Naive thymus-derived CD4-positive, alpha-beta T cell (primary cell): Measurements from ENCODE around the gene PRM3. TPM values are rescaled to one million over a fixed set of nuclear protein-coding genes. Genes with fewer than 3 reads are reported as not detected.

Source experiments
- ATAC-seq: fragments of 150-1000 bp; cut with Tn5 transposase; 2 replicates; pipeline ENCODE4 v1.10.0; 2021; ENCODE audit warnings: mild to moderate bottlenecking, moderate library complexity
- CTCF ChIA-PET: fragments of 350-600 bp; sonication (Branson Sonifier 250); formaldehyde crosslinking; loops from one replicate; lab custom pipeline; 2021; ENCODE audit warnings: antibody characterized with exemption; lab: Charles Lee
- POLR2A ChIA-PET: fragments of 350-600 bp; sonication (Branson Sonifier 250); formaldehyde crosslinking; loops from one replicate; lab custom pipeline; 2021; ENCODE audit warnings: antibody characterized with exemption, inconsistent platforms; lab: Charles Lee
- DNase-seq, 9 donors: peaks; one replicate each; pipeline versions ENCODE4 v3.0.0 to v3.0.0-alpha.2; 2020 to 2022; ENCODE audit warnings: mixed read lengths in 1 of 9
- H3K27ac ChIP-seq: one replicate; pipeline ENCODE4 v1.7.0; 2013; ENCODE audit warnings: mild to moderate bottlenecking, low read depth, low read length, moderate library complexity
- H3K27me3 ChIP-seq, 2 donors: one replicate each; pipeline ENCODE4 v1.7.0; 2013; ENCODE audit warnings: low read length in 2 of 2, mild to moderate bottlenecking in 2 of 2, moderate library complexity in 2 of 2; ENCODE audit not compliant: control insufficient read depth in 2 of 2, insufficient read depth in 2 of 2
- H3K36me3 ChIP-seq, 3 experiments: 1 replicate in 2 of 3; 2 replicates in 1 of 3; pipeline ENCODE4 v1.7.0; 2013; ENCODE audit warnings: low read length in 3 of 3, mild to moderate bottlenecking in 3 of 3, moderate library complexity in 1 of 3; ENCODE audit not compliant: insufficient read depth in 3 of 3, control insufficient read depth in 2 of 3
- H3K4me1 ChIP-seq, 2 donors: one replicate each; pipeline ENCODE4 v1.7.0; 2013; ENCODE audit warnings: low read length in 2 of 2, mild to moderate bottlenecking in 2 of 2, moderate library complexity in 1 of 2; ENCODE audit not compliant: control insufficient read depth in 2 of 2, insufficient read depth in 2 of 2
- H3K4me3 ChIP-seq: 2 replicates; pipeline ENCODE4 v1.7.0; 2013; ENCODE audit warnings: mild to moderate bottlenecking, low read length
- H3K9me3 ChIP-seq, 3 experiments: 1 replicate in 2 of 3; 2 replicates in 1 of 3; pipeline ENCODE4 v1.7.0; 2013; ENCODE audit warnings: low read length in 3 of 3; ENCODE audit not compliant: control insufficient read depth in 2 of 3
- H3K27ac Mint-ChIP-seq, 9 donors: one replicate each; pipeline ENCODE4 v1.8.0; 2020 to 2022; ENCODE audit warnings: mixed read lengths in 9 of 9, mild to moderate bottlenecking in 8 of 9, moderate library complexity in 5 of 9, inconsistent platforms in 2 of 9
- H3K27me3 Mint-ChIP-seq, 5 donors: one replicate each; pipeline ENCODE4 v1.8.0; 2021 to 2022; ENCODE audit warnings: mixed read lengths in 5 of 5, mild to moderate bottlenecking in 1 of 5
- H3K36me3 Mint-ChIP-seq, 5 donors: one replicate each; pipeline ENCODE4 v1.8.0; 2020 to 2022; ENCODE audit warnings: mixed read lengths in 5 of 5, mild to moderate bottlenecking in 3 of 5, inconsistent platforms in 1 of 5
- H3K4me1 Mint-ChIP-seq, 7 donors: one replicate each; pipeline ENCODE4 v1.8.0; 2020 to 2022; ENCODE audit warnings: mixed read lengths in 7 of 7, mild to moderate bottlenecking in 3 of 7, inconsistent platforms in 1 of 7
- H3K4me3 Mint-ChIP-seq, 10 donors: one replicate each; pipeline ENCODE4 v1.8.0; 2020 to 2022; ENCODE audit warnings: mild to moderate bottlenecking in 10 of 10, mixed read lengths in 10 of 10, moderate library complexity in 6 of 10, inconsistent platforms in 2 of 10
- H3K9me3 Mint-ChIP-seq, 11 donors: one replicate each; pipeline ENCODE4 v1.8.0; 2020 to 2022; ENCODE audit warnings: mixed read lengths in 11 of 11, mild to moderate bottlenecking in 4 of 11, inconsistent platforms in 1 of 11, moderate library complexity in 1 of 11
- intact Hi-C, 2 donors: fragments of 100-400 bp; cut with micrococcal nuclease; formaldehyde crosslinking; loops; one replicate each; pipeline ENCODE4 v1.15.1; 2023
- polyA plus RNA-seq, 2 donors: library from polyadenylated mRNA; unstranded; fragments of 300-500 nt; fragmentation: Illumina TruSeq; gene quantifications; one replicate each; pipeline ENCODE4 v1.2.3, GENCODE V29; 2021
- total RNA-seq, 6 experiments: library from RNA in 5 of 6; stranded (reverse) in 5 of 6; gene quantifications; 1 replicate in 5 of 6; 2 replicates in 1 of 6; pipeline ENCODE4 v1.2.3 and lab custom pipeline; 2021 to 2026

PRM3 gene
- total and polyA plus RNA-seq, 7 experiments from 2014 or later = not detected

DNA sequence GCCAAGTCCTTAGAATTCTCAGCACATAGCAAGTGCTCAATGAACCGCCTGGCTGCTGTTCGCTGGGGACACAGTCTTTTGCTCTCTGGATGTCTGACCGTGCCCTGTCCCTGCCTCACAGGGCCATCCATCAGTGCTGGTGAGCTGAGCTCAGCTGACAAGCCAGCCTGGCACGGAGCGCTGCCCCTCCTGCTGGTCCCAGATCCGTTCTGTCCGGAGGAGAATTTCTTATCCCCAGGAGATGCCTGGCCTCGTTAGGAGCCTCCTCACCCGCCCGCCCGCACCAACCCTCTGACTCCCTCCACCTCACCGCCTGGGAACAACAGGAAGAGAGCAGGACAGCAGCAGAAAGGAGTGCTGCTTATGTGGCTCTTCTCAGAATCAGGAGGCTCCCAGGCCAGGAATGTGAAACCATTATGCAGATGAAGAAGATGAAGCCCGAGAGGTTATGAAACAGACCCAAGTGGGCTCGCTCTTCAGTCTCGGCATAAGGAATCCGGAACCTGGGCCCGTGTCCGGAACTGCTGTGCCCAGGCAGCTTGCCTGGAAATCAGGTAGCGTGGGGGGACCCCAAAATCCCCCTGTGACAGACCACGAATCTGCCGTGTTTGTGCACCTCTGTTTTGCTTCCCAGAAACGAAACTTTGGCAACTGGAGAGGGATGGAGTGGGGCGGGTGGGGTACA is 43.0 kb upstream of the PRM3 start:
- intact Hi-C loops = no loop called here
- Mint-ChIP-seq H3K4me3 (peak overlapping the region in 1 of 10 donors; percentile 14), H3K9me3 (no peaks in the 10 kb centered on the region), H3K36me3 (peaks cover 0 to 14% (median 0%) of the 10 kb centered on the region in 5 donors), H3K4me1 (peaks cover 5 to 55% (median 19%) of the 10 kb centered on the region in 7 donors), H3K27me3 (peaks cover 0 to 2% (median 0%) of the 10 kb centered on the region in 5 donors), H3K27ac (peak overlapping the region in 2 of 9 donors; percentile 21 to 36)
- no peaks in the 10 kb centered on the region for H3K9me3 ChIP-seq
- CTCF ChIA-PET = no interaction called here
- H3K4me3 ChIP-seq = no peak overlapping the region
- H3K27ac ChIP-seq = no peak overlapping the region
- DNase-seq = no peak
- POLR2A ChIA-PET = interaction anchor here (0.6 kb wide), 1 partner anchor 38 kb away, joined by 3 read pairs; no protein-coding TSS in a partner anchor
- no peak for ATAC-seq
- peaks cover 16 to 18% of the 10 kb centered on the region in 2 donors for H3K4me1 ChIP-seq
- H3K27me3 ChIP-seq = no peaks in the 10 kb centered on the region
- H3K36me3 ChIP-seq = no peaks in the 10 kb centered on the region

DNA sequence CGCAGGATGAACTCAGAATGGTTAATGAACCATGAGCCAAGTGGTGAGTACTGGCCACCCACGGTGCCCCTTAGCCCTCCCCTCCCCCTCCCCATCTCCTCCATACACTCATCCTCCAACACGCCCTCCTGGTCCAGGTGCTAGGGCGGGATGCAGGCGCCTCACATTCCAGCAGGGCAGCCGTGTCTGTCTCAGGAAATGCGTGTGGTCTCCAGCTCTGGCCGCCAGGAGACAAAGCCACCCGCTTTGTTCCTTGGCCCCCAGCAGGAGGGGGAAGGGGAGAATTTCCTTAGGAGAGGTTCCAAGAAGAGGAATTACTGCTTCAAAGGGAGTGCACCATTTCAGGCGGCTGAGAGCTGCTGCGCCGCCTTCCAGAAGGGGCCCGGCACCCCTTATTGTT is 42.1 kb upstream of the PRM3 start:
- no peak overlapping the region for H3K4me3 Mint-ChIP-seq
- ChIA-PET POLR2A (interaction anchor here (0.5 kb wide), 1 partner anchor 55 kb away, joined by 4 read pairs; no protein-coding TSS in a partner anchor), CTCF (no interaction called here)

DNA sequence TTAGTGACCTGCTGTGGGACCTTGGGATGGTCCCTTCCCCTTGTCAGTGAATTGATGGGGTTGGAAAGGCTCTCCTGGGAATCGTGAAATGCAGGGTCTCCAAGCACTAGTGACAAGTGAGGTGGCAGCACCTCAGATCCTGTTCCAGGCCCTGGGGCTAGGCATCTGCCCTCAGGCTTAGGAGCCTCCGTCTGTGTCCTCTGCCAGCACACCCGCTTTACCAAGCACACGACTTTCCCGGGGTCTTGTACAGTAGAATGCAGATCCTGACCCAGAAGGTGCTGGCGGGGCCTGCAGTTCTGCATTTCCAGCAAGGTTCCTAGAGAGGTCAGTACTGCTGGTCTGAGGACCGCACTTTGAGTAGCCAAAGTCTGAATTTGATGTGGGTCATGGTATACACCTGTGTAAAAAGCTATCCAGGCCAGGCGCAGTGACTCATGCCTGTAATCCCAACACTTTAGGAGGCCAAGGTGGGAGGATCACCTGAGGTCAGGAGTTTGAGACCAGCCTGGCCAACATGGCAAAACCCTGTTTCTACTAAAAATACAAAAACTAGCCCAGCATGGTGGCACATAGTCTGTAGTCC is 41.0 kb upstream of the PRM3 start:
- ChIA-PET POLR2A (interaction anchor here (0.5 kb wide), 1 partner anchor 124 kb away, joined by 3 read pairs; no protein-coding TSS in a partner anchor), CTCF (no interaction called here)
- no peaks in the 10 kb centered on the region for H3K36me3 ChIP-seq
- Mint-ChIP-seq H3K4me1 (peaks cover 5 to 69% (median 31%) of the 10 kb centered on the region in 7 donors), H3K36me3 (peaks cover 0 to 14% (median 0%) of the 10 kb centered on the region in 5 donors), H3K9me3 (no peaks in the 10 kb centered on the region), H3K27ac (peak overlapping the region in 4 of 9 donors; percentile 29 to 75 (median 64)), H3K27me3 (peaks cover 0 to 2% (median 0%) of the 10 kb centered on the region in 5 donors), H3K4me3 (no peak overlapping the region)
- H3K9me3 ChIP-seq = no peaks in the 10 kb centered on the region
- H3K4me1 ChIP-seq = peaks cover 23 to 34% of the 10 kb centered on the region in 2 donors
- H3K27ac ChIP-seq = no peak overlapping the region
- DNase-seq (no peak), ATAC-seq (no peak)
- H3K4me3 ChIP-seq = no peak overlapping the region
- intact Hi-C loops = no loop called here
- no peaks in the 10 kb centered on the region for H3K27me3 ChIP-seq

More for the DNA sequence above, 42.1 kb upstream of the PRM3 start:
- H3K27me3 ChIP-seq = no peaks in the 10 kb centered on the region
- Mint-ChIP-seq H3K36me3 (peaks cover 0 to 14% (median 0%) of the 10 kb centered on the region in 5 donors), H3K4me1 (peaks cover 5 to 64% (median 27%) of the 10 kb centered on the region in 7 donors), H3K9me3 (no peaks in the 10 kb centered on the region), H3K27me3 (peaks cover 0 to 2% (median 0%) of the 10 kb centered on the region in 5 donors), H3K27ac (no peak overlapping the region)
- no peak for ATAC-seq
- peaks cover 20 to 26% of the 10 kb centered on the region in 2 donors for H3K4me1 ChIP-seq
- no peaks in the 10 kb centered on the region for H3K36me3 ChIP-seq
- DNase-seq = no peak
- no peak overlapping the region for H3K27ac ChIP-seq
- no peaks in the 10 kb centered on the region for H3K9me3 ChIP-seq
- intact Hi-C loops = no loop called here
- no peak overlapping the region for H3K4me3 ChIP-seq

DNA sequence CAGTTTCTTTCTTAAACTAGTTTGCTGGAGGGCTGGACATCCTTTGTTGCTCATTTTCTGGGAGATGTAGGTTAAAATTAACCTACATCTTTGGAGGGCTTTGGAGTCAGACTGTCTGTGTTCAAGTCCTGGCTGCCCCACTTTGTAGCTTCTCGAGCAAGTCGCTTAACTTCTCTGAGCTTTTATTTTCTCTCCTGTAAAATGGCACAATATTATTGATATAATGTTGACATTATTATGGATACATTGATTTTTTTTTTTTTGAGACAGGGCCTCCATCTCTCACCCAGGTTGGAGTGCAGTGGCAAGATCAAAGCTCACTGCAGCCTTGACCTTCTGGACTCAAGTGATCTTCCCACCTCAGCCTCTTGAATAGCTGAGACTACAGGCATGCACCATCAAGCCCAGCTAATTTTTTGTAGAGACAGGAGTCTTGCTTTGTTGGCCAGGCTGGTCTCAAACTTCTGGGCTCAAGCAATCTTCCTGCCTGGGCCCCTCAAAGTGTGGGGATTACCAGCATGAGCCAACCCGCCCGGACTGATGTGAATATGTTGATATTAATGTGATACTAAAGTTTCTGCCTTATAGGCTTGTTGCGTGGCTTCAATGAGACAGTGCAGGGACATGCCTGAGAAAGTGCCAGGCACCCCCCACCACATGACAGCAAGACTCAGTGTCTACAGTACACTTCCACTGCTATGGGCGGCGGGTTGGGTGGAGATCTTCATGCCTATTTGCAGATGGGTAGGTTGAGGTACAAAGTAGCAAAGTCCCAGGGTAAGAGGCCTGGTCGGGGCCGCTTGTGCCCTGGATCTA is 40.3 kb upstream of the PRM3 start:
- Histone ChIP-seq H3K27me3 (no peaks in the 10 kb centered on the region), H3K4me1 (peaks cover 23 to 34% of the 10 kb centered on the region in 2 donors), H3K27ac (no peak overlapping the region), H3K36me3 (no peaks in the 10 kb centered on the region), H3K4me3 (no peak overlapping the region), H3K9me3 (no peaks in the 10 kb centered on the region)
- peak overlapping the region in 3 of 10 donors; percentile 13 to 71 (median 20) for H3K4me3 Mint-ChIP-seq
- no peaks in the 10 kb centered on the region for H3K9me3 Mint-ChIP-seq
- peak overlapping the region in 7 of 9 donors; percentile 28 to 91 (median 71) for H3K27ac Mint-ChIP-seq
- intact Hi-C loops = no loop called here
- peaks cover 0 to 10% (median 0%) of the 10 kb centered on the region in 5 donors for H3K36me3 Mint-ChIP-seq
- H3K4me1 Mint-ChIP-seq = peaks cover 5 to 66% (median 31%) of the 10 kb centered on the region in 7 donors
- CTCF ChIA-PET = interaction anchor here (0.7 kb wide), 1 partner anchor 154 kb away, joined by 3 read pairs; no protein-coding TSS in a partner anchor
- DNase-seq = no peak
- POLR2A ChIA-PET = interaction anchor here (0.6 to 0.7 kb wide), 2 partner anchors 16 to 56 kb away, joined by 3 to 4 read pairs; no protein-coding TSS in a partner anchor
- ATAC-seq = no peak
- H3K27me3 Mint-ChIP-seq = peaks cover 0 to 2% (median 0%) of the 10 kb centered on the region in 5 donors

DNA sequence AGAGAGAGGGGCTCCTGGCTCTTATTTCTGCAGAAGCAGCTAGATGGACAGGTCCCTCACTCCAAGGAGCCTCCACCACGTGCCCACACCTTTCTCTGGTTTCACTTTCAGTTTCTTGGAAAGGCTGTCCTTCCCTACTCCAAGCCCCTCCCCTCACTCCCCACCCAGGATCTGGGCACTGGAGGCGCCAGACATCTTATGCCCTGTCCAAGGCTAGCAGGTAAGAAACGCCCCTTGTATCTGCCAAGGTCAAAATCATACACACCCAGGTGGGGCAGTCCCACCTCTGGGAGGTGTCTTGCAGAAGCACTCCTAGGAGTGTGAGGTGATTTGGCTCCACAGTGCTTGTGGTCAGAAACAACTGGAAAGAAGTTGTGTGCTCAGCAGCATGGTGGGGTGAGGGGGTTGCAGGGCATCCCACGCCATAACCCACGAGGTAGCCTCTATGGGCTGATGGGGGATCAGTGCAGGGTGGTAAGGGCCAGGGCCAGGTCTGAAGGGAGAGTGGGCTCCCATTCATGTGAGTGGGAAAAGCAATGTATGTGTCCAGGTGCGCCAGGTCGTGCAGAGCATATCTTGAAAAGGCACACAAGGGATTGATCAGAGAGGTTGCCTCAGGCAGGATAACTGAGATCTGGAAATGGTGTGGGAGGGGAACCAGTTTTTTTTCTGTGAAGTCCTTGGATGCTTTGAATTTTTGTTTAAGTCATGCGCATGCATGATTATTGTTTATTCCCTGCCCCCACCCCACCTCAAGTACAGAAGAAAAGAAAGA is 39.5 kb upstream of the PRM3 start:
- H3K4me1 ChIP-seq = peaks cover 23 to 34% of the 10 kb centered on the region in 2 donors
- H3K4me3 ChIP-seq = peak overlapping the region; percentile 23
- ChIA-PET POLR2A (interaction anchor here (0.6 to 2.8 kb wide), 5 partner anchors 15 to 58 kb away, joined by 3 to 14 read pairs (median 4); partner anchors contain the start of gene SOCS1), CTCF (interaction anchor here (0.7 to 2.2 kb wide), 2 partner anchors 15 to 155 kb away, joined by 3 to 10 read pairs; no protein-coding TSS in a partner anchor)
- Mint-ChIP-seq H3K27ac (peak overlapping the region; percentile 11 to 91 (median 75)), H3K36me3 (peaks cover 0 to 6% (median 0%) of the 10 kb centered on the region in 5 donors), H3K9me3 (no peaks in the 10 kb centered on the region), H3K4me1 (peaks cover 5 to 69% (median 31%) of the 10 kb centered on the region in 7 donors), H3K27me3 (peaks cover 0 to 2% (median 0%) of the 10 kb centered on the region in 5 donors), H3K4me3 (peak overlapping the region; percentile 35 to 72 (median 58))
- no peaks in the 10 kb centered on the region for H3K27me3 ChIP-seq
- DNase-seq (peak in 2 of 9 donors; percentile 15 to 17), ATAC-seq (peak; percentile 17)
- H3K36me3 ChIP-seq = no peaks in the 10 kb centered on the region
- no peak overlapping the region for H3K27ac ChIP-seq
- intact Hi-C loops = no loop called here
- no peaks in the 10 kb centered on the region for H3K9me3 ChIP-seq
